Neural cell (in vitro differentiated cells): ENCODE data around the gene CD58. TPM values are rescaled to one million over a fixed set of nuclear protein-coding genes. Genes with fewer than 3 reads are reported as not detected.

Experiments used
- H2AFZ ChIP-seq: fragments of 200-600, 300-800 bp; sonication (generic), shearing (Covaris generic); 2 replicates; pipeline ENCODE4 v1.6.0; 2014; ENCODE audit warnings: low read depth, mild to moderate bottlenecking, antibody characterized with exemption, low read length, moderate library complexity
- H3F3A ChIP-seq: fragments of 200-600 bp; shearing (Covaris generic); 2 replicates; pipeline ENCODE4 v1.6.1; 2016; ENCODE audit warnings: mild to moderate bottlenecking, moderate library complexity, mixed read lengths, antibody characterized with exemption, low read length; ENCODE audit not compliant: insufficient read depth, poor library complexity, severe bottlenecking
- H3K27ac ChIP-seq: fragments of 200-600, 300-800 bp; sonication (generic), shearing (Covaris generic); 2 replicates; pipeline ENCODE4 v1.5.1; 2014; ENCODE audit warnings: mild to moderate bottlenecking, low read length, moderate library complexity
- H3K27me3 ChIP-seq: fragments of 300-800, 200-600 bp; sonication (generic), shearing (Covaris generic); 2 replicates; pipeline ENCODE4 v1.6.0; 2014; ENCODE audit warnings: mild to moderate bottlenecking, low read depth, low read length, moderate library complexity; ENCODE audit not compliant: insufficient read depth
- H3K36me3 ChIP-seq: fragments of 300-800, 200-600 bp; sonication (generic), shearing (Covaris generic); 2 replicates; pipeline ENCODE4 v1.5.1; 2014; ENCODE audit warnings: mild to moderate bottlenecking, antibody characterized with exemption, low read length, moderate library complexity; ENCODE audit not compliant: insufficient read depth
- H3K4me2 ChIP-seq: fragments of 300-800, 200-600 bp; sonication (generic), shearing (Covaris generic); 2 replicates; pipeline ENCODE4 v1.6.0; 2014; ENCODE audit warnings: mild to moderate bottlenecking, low read length
- H3K4me3 ChIP-seq: fragments of 300-800, 200-600 bp; sonication (generic), shearing (Covaris generic); 2 replicates; pipeline ENCODE4 v1.5.1; 2014; ENCODE audit warnings: mild to moderate bottlenecking, low read length, moderate library complexity
- H3K79me2 ChIP-seq: fragments of 200-600 bp; shearing (Covaris generic); replicated peaks from 2 replicates; pipeline ENCODE4 v1.6.0; 2014; ENCODE audit warnings: mild to moderate bottlenecking, low read length, moderate library complexity; ENCODE audit not compliant: insufficient read depth
- H3K9ac ChIP-seq: fragments of 300-800, 200-600 bp; sonication (generic), shearing (Covaris generic); 2 replicates; pipeline ENCODE4 v1.6.1; 2016; ENCODE audit warnings: mild to moderate bottlenecking, low read length, mixed read lengths
- H3K9me2 ChIP-seq: fragments of 200-600 bp; shearing (Covaris generic); 2 replicates; pipeline ENCODE4 v1.6.1; 2016; ENCODE audit warnings: mild to moderate bottlenecking, low read length, mixed read lengths; ENCODE audit not compliant: insufficient read depth
- H3K9me3 ChIP-seq: fragments of 200-600, 300-800 bp; sonication (generic), shearing (Covaris generic); 2 replicates; pipeline ENCODE4 v1.6.1; 2016; ENCODE audit warnings: mild to moderate bottlenecking, mixed run types, low read length, moderate library complexity, mixed read lengths
- H4K20me1 ChIP-seq: fragments of 200-600 bp; shearing (Covaris generic); 2 replicates; pipeline ENCODE4 v1.6.1; 2016; ENCODE audit warnings: mild to moderate bottlenecking, mixed run types; ENCODE audit not compliant: insufficient read depth
- EP300 ChIP-seq: fragments of 450-650 bp; conservative IDR thresholded peaks from 2 replicates; pipeline ENCODE4 v1.6.1; 2014; ENCODE audit warnings: antibody characterized with exemption, mild to moderate bottlenecking, moderate library complexity; ENCODE audit not compliant: poor library complexity, severe bottlenecking
- EZH2 ChIP-seq: fragments of 200-600, 300-800 bp; shearing (Covaris generic), sonication (generic); IDR thresholded peaks from 2 replicates; pipeline ENCODE4 v1.6.1; 2014; ENCODE audit warnings: antibody characterized with exemption, low read length, borderline replicate concordance, mild to moderate bottlenecking; ENCODE audit not compliant: insufficient read depth, poor library complexity, severe bottlenecking
- MXI1 ChIP-seq: fragments of 450-650 bp; conservative IDR thresholded peaks from 2 replicates; pipeline ENCODE4 v1.6.1; 2014; ENCODE audit warnings: antibody characterized with exemption, mild to moderate bottlenecking; ENCODE audit not compliant: poor library complexity, severe bottlenecking
- POLR2AphosphoS5 ChIP-seq: IDR thresholded peaks from 2 replicates; pipeline ENCODE4 v1.6.1; 2012
- RAD21 ChIP-seq: fragments of 450-650 bp; conservative IDR thresholded peaks from 2 replicates; pipeline ENCODE4 v1.6.1; 2014; ENCODE audit warnings: antibody characterized with exemption, mild to moderate bottlenecking, moderate library complexity
- SMC3 ChIP-seq: fragments of 450-650 bp; conservative IDR thresholded peaks from 2 replicates; pipeline ENCODE4 v1.6.1; 2014; ENCODE audit warnings: antibody characterized with exemption, mild to moderate bottlenecking, moderate library complexity; ENCODE audit not compliant: poor library complexity
- TAF1 ChIP-seq: IDR thresholded peaks from 2 replicates; pipeline ENCODE4 v1.6.1; 2012; ENCODE audit warnings: low read depth
- polyA plus RNA-seq: library from polyadenylated mRNA; depleted of rRNA; stranded (reverse); fragments of >200 nt; gene quantifications from 2 replicates; pipeline ENCODE4 v1.2.3, GENCODE V29; 2014
- TF ChIP-seq, protein P1 (sequence below): fragments of 450-650 bp; IDR thresholded peaks from 2 replicates; pipeline ENCODE4 v1.5.1; 2014; ENCODE audit warnings: antibody characterized with exemption, mild to moderate bottlenecking, moderate library complexity; ENCODE audit not compliant: poor library complexity, severe bottlenecking
- TF ChIP-seq, protein P2 (sequence below): IDR thresholded peaks from 2 replicates; pipeline ENCODE4 v1.6.1; 2012; ENCODE audit warnings: borderline replicate concordance

The CD58 gene
- polyA plus RNA-seq, 1 donor from 2014 or later: 1.8 TPM

DNA sequence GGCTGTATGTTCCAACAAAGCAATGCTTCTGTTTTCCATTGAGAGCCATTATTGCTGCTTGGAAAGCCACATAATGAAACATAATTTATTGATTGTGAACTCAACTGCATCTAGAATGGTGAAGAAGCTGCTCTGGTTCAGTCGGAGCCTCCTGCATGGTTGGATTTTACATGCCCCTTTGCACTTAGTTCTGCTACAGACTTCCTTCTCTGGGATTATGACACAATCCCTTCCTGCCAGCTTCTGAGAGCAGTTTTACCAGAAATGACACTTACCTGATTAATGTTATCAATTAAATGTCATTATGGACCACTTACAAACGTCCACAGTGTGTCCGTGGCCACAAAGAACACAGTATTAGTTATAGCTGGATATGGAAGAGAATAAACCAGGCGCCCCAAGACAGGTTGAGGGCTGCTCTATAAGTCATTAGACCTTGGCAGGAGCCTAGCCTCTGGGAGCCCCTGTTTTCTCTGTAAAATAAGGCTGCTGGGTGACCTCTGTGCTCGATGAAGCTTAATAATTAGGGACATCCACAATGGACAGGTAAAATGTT, 7.0 kb upstream of the CD58 start:
- Histone ChIP-seq H3K9ac (no peak overlapping the region), H3K9me3 (no peaks in the 10 kb centered on the region), H3K4me3 (no peak overlapping the region), H3F3A (no peaks in the 10 kb centered on the region), H3K27me3 (no peaks in the 10 kb centered on the region), H3K36me3 (no peaks in the 10 kb centered on the region), H3K79me2 (no peaks in the 10 kb centered on the region), H2AFZ (no peak overlapping the region), H3K9me2 (no peaks in the 10 kb centered on the region), H3K4me2 (no peak overlapping the region), H4K20me1 (no peaks in the 10 kb centered on the region), H3K27ac (no peak overlapping the region)
- no peak for TF ChIP-seq TAF1
- TF ChIP-seq, protein P1, sequence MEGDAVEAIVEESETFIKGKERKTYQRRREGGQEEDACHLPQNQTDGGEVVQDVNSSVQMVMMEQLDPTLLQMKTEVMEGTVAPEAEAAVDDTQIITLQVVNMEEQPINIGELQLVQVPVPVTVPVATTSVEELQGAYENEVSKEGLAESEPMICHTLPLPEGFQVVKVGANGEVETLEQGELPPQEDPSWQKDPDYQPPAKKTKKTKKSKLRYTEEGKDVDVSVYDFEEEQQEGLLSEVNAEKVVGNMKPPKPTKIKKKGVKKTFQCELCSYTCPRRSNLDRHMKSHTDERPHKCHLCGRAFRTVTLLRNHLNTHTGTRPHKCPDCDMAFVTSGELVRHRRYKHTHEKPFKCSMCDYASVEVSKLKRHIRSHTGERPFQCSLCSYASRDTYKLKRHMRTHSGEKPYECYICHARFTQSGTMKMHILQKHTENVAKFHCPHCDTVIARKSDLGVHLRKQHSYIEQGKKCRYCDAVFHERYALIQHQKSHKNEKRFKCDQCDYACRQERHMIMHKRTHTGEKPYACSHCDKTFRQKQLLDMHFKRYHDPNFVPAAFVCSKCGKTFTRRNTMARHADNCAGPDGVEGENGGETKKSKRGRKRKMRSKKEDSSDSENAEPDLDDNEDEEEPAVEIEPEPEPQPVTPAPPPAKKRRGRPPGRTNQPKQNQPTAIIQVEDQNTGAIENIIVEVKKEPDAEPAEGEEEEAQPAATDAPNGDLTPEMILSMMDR: no peak
- TF ChIP-seq, protein P2, sequence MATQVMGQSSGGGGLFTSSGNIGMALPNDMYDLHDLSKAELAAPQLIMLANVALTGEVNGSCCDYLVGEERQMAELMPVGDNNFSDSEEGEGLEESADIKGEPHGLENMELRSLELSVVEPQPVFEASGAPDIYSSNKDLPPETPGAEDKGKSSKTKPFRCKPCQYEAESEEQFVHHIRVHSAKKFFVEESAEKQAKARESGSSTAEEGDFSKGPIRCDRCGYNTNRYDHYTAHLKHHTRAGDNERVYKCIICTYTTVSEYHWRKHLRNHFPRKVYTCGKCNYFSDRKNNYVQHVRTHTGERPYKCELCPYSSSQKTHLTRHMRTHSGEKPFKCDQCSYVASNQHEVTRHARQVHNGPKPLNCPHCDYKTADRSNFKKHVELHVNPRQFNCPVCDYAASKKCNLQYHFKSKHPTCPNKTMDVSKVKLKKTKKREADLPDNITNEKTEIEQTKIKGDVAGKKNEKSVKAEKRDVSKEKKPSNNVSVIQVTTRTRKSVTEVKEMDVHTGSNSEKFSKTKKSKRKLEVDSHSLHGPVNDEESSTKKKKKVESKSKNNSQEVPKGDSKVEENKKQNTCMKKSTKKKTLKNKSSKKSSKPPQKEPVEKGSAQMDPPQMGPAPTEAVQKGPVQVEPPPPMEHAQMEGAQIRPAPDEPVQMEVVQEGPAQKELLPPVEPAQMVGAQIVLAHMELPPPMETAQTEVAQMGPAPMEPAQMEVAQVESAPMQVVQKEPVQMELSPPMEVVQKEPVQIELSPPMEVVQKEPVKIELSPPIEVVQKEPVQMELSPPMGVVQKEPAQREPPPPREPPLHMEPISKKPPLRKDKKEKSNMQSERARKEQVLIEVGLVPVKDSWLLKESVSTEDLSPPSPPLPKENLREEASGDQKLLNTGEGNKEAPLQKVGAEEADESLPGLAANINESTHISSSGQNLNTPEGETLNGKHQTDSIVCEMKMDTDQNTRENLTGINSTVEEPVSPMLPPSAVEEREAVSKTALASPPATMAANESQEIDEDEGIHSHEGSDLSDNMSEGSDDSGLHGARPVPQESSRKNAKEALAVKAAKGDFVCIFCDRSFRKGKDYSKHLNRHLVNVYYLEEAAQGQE: no peak
- TF ChIP-seq MXI1: no peak
- no peak for TF ChIP-seq EZH2
- TF ChIP-seq EP300: no peak
- TF ChIP-seq SMC3: no peak

DNA sequence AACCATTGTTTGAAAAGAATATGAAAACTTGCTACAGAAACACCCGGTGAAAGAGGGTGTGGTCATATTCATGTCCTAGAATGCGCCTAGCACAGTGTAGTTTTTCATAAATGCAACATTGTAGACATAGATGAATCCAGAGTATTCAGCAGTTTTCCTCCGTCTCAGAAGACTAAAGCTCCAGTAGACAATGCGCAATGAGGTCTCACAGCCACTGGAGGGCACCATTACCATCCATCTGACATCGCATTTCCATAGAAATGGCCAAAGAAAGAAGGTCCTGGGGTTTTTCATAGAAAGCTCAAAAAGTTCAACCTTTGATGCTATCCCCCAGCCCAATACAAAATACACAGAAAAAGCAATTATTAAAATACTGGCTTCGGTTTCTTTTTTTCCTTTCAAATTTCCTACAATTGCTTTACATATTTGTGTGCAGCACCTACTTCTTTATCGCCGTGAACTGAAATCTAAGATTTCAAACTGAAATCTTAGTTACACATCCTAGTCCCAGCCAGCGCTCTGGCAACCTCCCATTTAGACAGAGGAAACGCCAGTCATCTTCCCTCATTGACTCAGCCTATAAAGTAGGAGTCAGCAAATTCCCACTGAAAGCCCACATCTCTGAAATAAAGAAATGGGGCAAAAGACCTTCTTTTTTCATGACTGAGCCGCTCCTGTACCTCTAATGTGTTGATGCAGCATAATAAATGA, 3.9 kb upstream of the CD58 start:
- Histone ChIP-seq H3K9me2 (no peaks in the 10 kb centered on the region), H3K36me3 (no peaks in the 10 kb centered on the region), H3K79me2 (no peaks in the 10 kb centered on the region), H4K20me1 (no peaks in the 10 kb centered on the region), H2AFZ (no peak overlapping the region), H3K27ac (no peak overlapping the region), H3K27me3 (peaks cover 16% of the 10 kb centered on the region), H3K4me3 (no peak overlapping the region), H3K9me3 (no peaks in the 10 kb centered on the region), H3K9ac (no peak overlapping the region), H3F3A (no peaks in the 10 kb centered on the region), H3K4me2 (no peak overlapping the region)
- TF ChIP-seq, protein P1: peak; percentile 93
- TF ChIP-seq, protein P2: no peak
- TF ChIP-seq EZH2 (no peak), TAF1 (no peak), RAD21 (peak; percentile 94), MXI1 (no peak), SMC3 (peak; percentile 94), POLR2AphosphoS5 (no peak), EP300 (no peak)
